ENCODE data around the gene KRTAP1-3. TPM values are rescaled to one million over a fixed set of nuclear protein-coding genes. Genes with fewer than 3 reads are reported as not detected.
A peak's percentile ranks its signal among the peaks of the same experiment; 100 is the strongest.

KRTAP1-3 gene
- total RNA-seq, 3 donors from 2014 or later: not detected

DNA sequence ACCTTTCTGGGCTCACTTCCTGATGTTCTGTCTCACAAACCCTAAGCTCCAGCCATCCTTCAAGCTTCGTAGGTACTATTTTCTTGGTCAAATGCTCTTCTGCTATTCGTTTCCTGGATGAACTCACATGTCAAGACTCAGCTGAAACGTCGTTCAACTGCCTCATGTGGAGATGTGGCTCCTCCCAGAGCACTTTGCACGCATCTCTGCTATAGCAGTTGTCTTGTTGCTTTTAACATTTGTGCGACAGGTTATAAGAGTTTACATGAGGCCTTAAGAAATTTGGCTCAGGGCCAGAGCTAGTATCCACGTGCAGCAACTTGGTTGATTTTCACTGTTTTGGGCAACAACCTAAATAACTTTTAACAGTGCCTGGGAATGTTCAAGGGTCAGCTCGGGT lies 47.8 kb downstream of the KRTAP1-3 start:
- DNase-seq (ENCODE audit: low spot score in 2 of 2): no peak
- Histone ChIP-seq H3K36me3 (no peaks in the 10 kb centered on the region), H3K4me3 (no peak overlapping the region), H3K27ac (peak overlapping the region in 1 of 2 donors; percentile 54), H3K27me3 (no peaks in the 10 kb centered on the region), H3K9me3 (no peaks in the 10 kb centered on the region), H3K4me1 (no peaks in the 10 kb centered on the region)
- TF ChIP-seq, protein P1, sequence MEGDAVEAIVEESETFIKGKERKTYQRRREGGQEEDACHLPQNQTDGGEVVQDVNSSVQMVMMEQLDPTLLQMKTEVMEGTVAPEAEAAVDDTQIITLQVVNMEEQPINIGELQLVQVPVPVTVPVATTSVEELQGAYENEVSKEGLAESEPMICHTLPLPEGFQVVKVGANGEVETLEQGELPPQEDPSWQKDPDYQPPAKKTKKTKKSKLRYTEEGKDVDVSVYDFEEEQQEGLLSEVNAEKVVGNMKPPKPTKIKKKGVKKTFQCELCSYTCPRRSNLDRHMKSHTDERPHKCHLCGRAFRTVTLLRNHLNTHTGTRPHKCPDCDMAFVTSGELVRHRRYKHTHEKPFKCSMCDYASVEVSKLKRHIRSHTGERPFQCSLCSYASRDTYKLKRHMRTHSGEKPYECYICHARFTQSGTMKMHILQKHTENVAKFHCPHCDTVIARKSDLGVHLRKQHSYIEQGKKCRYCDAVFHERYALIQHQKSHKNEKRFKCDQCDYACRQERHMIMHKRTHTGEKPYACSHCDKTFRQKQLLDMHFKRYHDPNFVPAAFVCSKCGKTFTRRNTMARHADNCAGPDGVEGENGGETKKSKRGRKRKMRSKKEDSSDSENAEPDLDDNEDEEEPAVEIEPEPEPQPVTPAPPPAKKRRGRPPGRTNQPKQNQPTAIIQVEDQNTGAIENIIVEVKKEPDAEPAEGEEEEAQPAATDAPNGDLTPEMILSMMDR (IDR thresholded peaks at IDR 0.05): no peak
- TF ChIP-seq POLR2A (IDR thresholded peaks at IDR 0.05): no peak
- TF ChIP-seq POLR2AphosphoS5 (IDR thresholded peaks at IDR 0.05): peak in 1 of 3 donors; percentile 15
- intact Hi-C loops (cut with DNase I; ENCODE audit: low total_unique reads): no loop called here

DNA sequence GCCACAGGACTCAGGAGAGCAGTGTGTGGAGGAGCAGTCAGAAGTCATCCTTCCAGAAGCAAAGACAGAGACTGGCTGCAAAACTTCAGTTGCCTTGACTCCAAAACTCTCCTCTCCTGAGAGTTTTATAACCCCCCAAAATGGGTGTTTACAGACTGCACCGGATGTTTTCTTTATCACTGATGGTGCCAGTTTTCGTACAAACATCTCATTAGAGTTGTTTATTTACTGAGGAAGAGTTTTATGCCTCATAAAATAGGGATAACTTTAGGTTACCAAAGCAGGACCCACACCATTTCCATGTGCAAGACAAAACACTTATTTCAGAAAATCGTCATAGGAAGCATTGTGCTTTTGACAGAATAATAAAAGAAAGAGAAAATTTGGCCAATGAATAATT lies 50.4 kb downstream of the KRTAP1-3 start, which contains the start of gene KRT40:
Gene KRT40, minus strand, starts transcription at position 101 of the 400 bp plus-strand sequence. Its CDS starts 53 bp downstream, at position 48.
- Histone ChIP-seq H3K27me3 (no peaks in the 10 kb centered on the region), H3K9me3 (no peaks in the 10 kb centered on the region), H3K27ac (no peak within 1 kb of the TSS), H3K4me3 (no peak within 1 kb of the TSS), H3K4me1 (no peaks in the 10 kb centered on the region), H3K36me3 (no peaks in the 10 kb centered on the region)
- TF ChIP-seq, protein P1 (IDR thresholded peaks at IDR 0.05): no peak
- no peak for TF ChIP-seq POLR2AphosphoS5 (IDR thresholded peaks at IDR 0.05)
- no peak for TF ChIP-seq POLR2A (IDR thresholded peaks at IDR 0.05)
- intact Hi-C loops (cut with DNase I; ENCODE audit: low total_unique reads): loop anchor here (5.0 kb wide), 1 partner anchor 118 kb away; the partner anchor contains the start of gene KRTAP4-16
- no peak for DNase-seq (ENCODE audit: low spot score in 2 of 2)

Other genes starting within 250 kb of the KRTAP1-3 start
- not detected for gene KRT28, start 234.9 kb downstream of the KRTAP1-3 start, total RNA-seq
- 10 to 100 TPM in 1 of 3 donors, 1 to 10 TPM in 2; 6.2 to 14.7 (median 7.6) TPM for gene KRT10, start 212.3 kb downstream of the KRTAP1-3 start, total RNA-seq
- gene KRT12, start 167.7 kb downstream of the KRTAP1-3 start, total RNA-seq: not detected
- 1 to 10 TPM in 1 of 3 donors, not detected in 2; 6.6 TPM for gene KRT20, start 149.6 kb downstream of the KRTAP1-3 start, total RNA-seq
- gene KRT23, start 97.2 kb downstream of the KRTAP1-3 start, total RNA-seq: 10 to 100 TPM in 2 of 3 donors, not detected in 1; 37.7 to 57.5 TPM
- not detected for gene KRT39, start 67.9 kb downstream of the KRTAP1-3 start, total RNA-seq
- gene KRT40, start 50.5 kb downstream of the KRTAP1-3 start, total RNA-seq: under 1 TPM in 1 of 3 donors, not detected in 2; 0.29 TPM
- not detected for gene KRTAP3-3, start 40.7 kb downstream of the KRTAP1-3 start, total RNA-seq
- gene KRTAP3-2, start 35.0 kb downstream of the KRTAP1-3 start, total RNA-seq: not detected
- gene KRTAP3-1, start 25.7 kb downstream of the KRTAP1-3 start, total RNA-seq: not detected
- not detected for gene KRTAP1-5, start 7.7 kb downstream of the KRTAP1-3 start, total RNA-seq
- gene KRTAP1-4, start 4.7 kb downstream of the KRTAP1-3 start, total RNA-seq: not detected
- gene KRTAP1-1, start 6.6 kb upstream of the KRTAP1-3 start, total RNA-seq: not detected
- gene KRTAP2-1, start 12.4 kb upstream of the KRTAP1-3 start, total RNA-seq: not detected
- not detected for gene KRTAP2-2, start 20.4 kb upstream of the KRTAP1-3 start, total RNA-seq
- not detected for gene KRTAP2-3, start 25.2 kb upstream of the KRTAP1-3 start, total RNA-seq
- gene KRTAP2-4, start 31.0 kb upstream of the KRTAP1-3 start, total RNA-seq: not detected
- not detected for gene KRTAP4-7, start 49.3 kb upstream of the KRTAP1-3 start, total RNA-seq
- gene KRTAP4-8, start 63.3 kb upstream of the KRTAP1-3 start, total RNA-seq: not detected
- not detected for gene KRTAP4-16, start 67.3 kb upstream of the KRTAP1-3 start, total RNA-seq
- not detected for gene KRTAP4-9, start 70.5 kb upstream of the KRTAP1-3 start, total RNA-seq
- not detected for gene KRTAP4-11, start 83.5 kb upstream of the KRTAP1-3 start, total RNA-seq
- not detected for gene KRTAP4-12, start 89.3 kb upstream of the KRTAP1-3 start, total RNA-seq
- not detected for gene KRTAP4-6, start 105.7 kb upstream of the KRTAP1-3 start, total RNA-seq
- gene KRTAP4-5, start 115.0 kb upstream of the KRTAP1-3 start, total RNA-seq: not detected
- not detected for gene KRTAP4-4, start 125.9 kb upstream of the KRTAP1-3 start, total RNA-seq
- not detected for gene KRTAP4-3, start 133.3 kb upstream of the KRTAP1-3 start, total RNA-seq
- not detected for gene KRTAP4-2, start 143.3 kb upstream of the KRTAP1-3 start, total RNA-seq
- gene KRTAP4-1, start 150.0 kb upstream of the KRTAP1-3 start, total RNA-seq: not detected
- gene KRTAP9-1, start 155.0 kb upstream of the KRTAP1-3 start, total RNA-seq: not detected
- not detected for gene KRTAP9-2, start 191.8 kb upstream of the KRTAP1-3 start, total RNA-seq
- gene KRTAP9-3, start 197.6 kb upstream of the KRTAP1-3 start, total RNA-seq: not detected
- gene KRTAP9-8, start 203.1 kb upstream of the KRTAP1-3 start, total RNA-seq: not detected
- gene KRTAP9-4, start 214.8 kb upstream of the KRTAP1-3 start, total RNA-seq: not detected
- not detected for gene KRTAP9-9, start 220.5 kb upstream of the KRTAP1-3 start, total RNA-seq
- gene KRTAP9-6, start 230.5 kb upstream of the KRTAP1-3 start, total RNA-seq: not detected
- gene KRTAP9-7, start 240.8 kb upstream of the KRTAP1-3 start, total RNA-seq: not detected

All from breast epithelium (tissue), 4 donors.